ENCODE data around the gene CHD2. TPM values are rescaled to one million over a fixed set of nuclear protein-coding genes. Genes with fewer than 3 reads are reported as not detected.

The CHD2 gene
- total and polyA plus RNA-seq, 2 donors: 62.0 to 78.7 TPM

- Histone ChIP-seq H3K9me3 (ENCODE audit: control insufficient read depth in 2 of 2, insufficient read depth in 1 of 2, low read length in 1 of 2) (no peaks in the 10 kb centered on the region), H3K4me3 (ENCODE audit: low read length in 2 of 2) (peak overlapping the region; percentile 69 to 98), H3K36me3 (ENCODE audit: control insufficient read depth in 2 of 2, insufficient read depth in 2 of 2, low read length in 1 of 2) (peaks cover 0 to 23% of the 10 kb centered on the region in 2 donors), H3K27ac (ENCODE audit: low read depth in 1 of 2, low read length in 1 of 2) (peak overlapping the region; percentile 91 to 99), H3K4me1 (ENCODE audit: control insufficient read depth in 2 of 2, insufficient read depth in 2 of 2, low read length in 2 of 2) (peaks cover 28 to 37% of the 10 kb centered on the region in 2 donors), H3K27me3 (ENCODE audit: control insufficient read depth in 2 of 2, insufficient read depth in 1 of 2, low read length in 1 of 2) (no peaks in the 10 kb centered on the region)
- under 1% methylated on average over 53 of the region's 53 CpGs for WGBS
- peak in 4 of 9 donors; percentile 46 to 78 (median 56) for DNase-seq (ENCODE audit: low read depth in 6 of 9, low spot score in 9 of 9)
These were observed 16.8 kb upstream of the CHD2 start for GRCh38 chr15:92883163-92883875.

- Histone ChIP-seq H3K27ac (ENCODE audit: low read depth in 1 of 2, low read length in 1 of 2) (peak overlapping the region; percentile 91 to 99), H3K9me3 (ENCODE audit: control insufficient read depth in 2 of 2, insufficient read depth in 1 of 2, low read length in 1 of 2) (no peaks in the 10 kb centered on the region), H3K4me3 (ENCODE audit: low read length in 2 of 2) (peak overlapping the region; percentile 69 to 98), H3K27me3 (ENCODE audit: control insufficient read depth in 2 of 2, insufficient read depth in 1 of 2, low read length in 1 of 2) (no peaks in the 10 kb centered on the region), H3K36me3 (ENCODE audit: control insufficient read depth in 2 of 2, insufficient read depth in 2 of 2, low read length in 1 of 2) (peaks cover 0 to 27% of the 10 kb centered on the region in 2 donors), H3K4me1 (ENCODE audit: control insufficient read depth in 2 of 2, insufficient read depth in 2 of 2, low read length in 2 of 2) (peaks cover 22 to 31% of the 10 kb centered on the region in 2 donors)
- under 1% methylated on average over 12 of the region's 12 CpGs for WGBS
- DNase-seq (ENCODE audit: low read depth in 6 of 9, low spot score in 9 of 9): peak in 1 of 9 donors; percentile 40
These were observed 16.2 kb upstream of the CHD2 start for GRCh38 chr15:92883876-92884435.

- Histone ChIP-seq H3K4me3 (ENCODE audit: low read length in 2 of 2) (peak overlapping the region; percentile 69 to 98), H3K27me3 (ENCODE audit: control insufficient read depth in 2 of 2, insufficient read depth in 1 of 2, low read length in 1 of 2) (no peaks in the 10 kb centered on the region), H3K4me1 (ENCODE audit: control insufficient read depth in 2 of 2, insufficient read depth in 2 of 2, low read length in 2 of 2) (peaks cover 17 to 24% of the 10 kb centered on the region in 2 donors), H3K27ac (ENCODE audit: low read depth in 1 of 2, low read length in 1 of 2) (peak overlapping the region; percentile 6 to 91), H3K36me3 (ENCODE audit: control insufficient read depth in 2 of 2, insufficient read depth in 2 of 2, low read length in 1 of 2) (peaks cover 2 to 32% of the 10 kb centered on the region in 2 donors), H3K9me3 (ENCODE audit: control insufficient read depth in 2 of 2, insufficient read depth in 1 of 2, low read length in 1 of 2) (no peaks in the 10 kb centered on the region)
- peak in 4 of 9 donors; percentile 36 to 71 (median 43) for DNase-seq (ENCODE audit: low read depth in 6 of 9, low spot score in 9 of 9)
- 2% methylated on average over 6 of the region's 6 CpGs for WGBS
These were observed 15.5 kb upstream of the CHD2 start for GRCh38 chr15:92884436-92885223.

- H3K4me1 ChIP-seq (ENCODE audit: control insufficient read depth in 2 of 2, insufficient read depth in 2 of 2, low read length in 2 of 2): peaks cover 11 to 16% of the 10 kb centered on the region in 2 donors
- peak overlapping the region; percentile 69 to 98 for H3K4me3 ChIP-seq (ENCODE audit: low read length in 2 of 2)
- no peaks in the 10 kb centered on the region for H3K9me3 ChIP-seq (ENCODE audit: control insufficient read depth in 2 of 2, insufficient read depth in 1 of 2, low read length in 1 of 2)
- peak overlapping the region in 1 of 2 donors; percentile 91 for H3K27ac ChIP-seq (ENCODE audit: low read depth in 1 of 2, low read length in 1 of 2)
- 23% methylated on average over 3 of the region's 3 CpGs for WGBS
- peak in 1 of 9 donors; percentile 46 for DNase-seq (ENCODE audit: low read depth in 6 of 9, low spot score in 9 of 9)
- H3K27me3 ChIP-seq (ENCODE audit: control insufficient read depth in 2 of 2, insufficient read depth in 1 of 2, low read length in 1 of 2): no peaks in the 10 kb centered on the region
- peaks cover 3 to 38% of the 10 kb centered on the region in 2 donors for H3K36me3 ChIP-seq (ENCODE audit: control insufficient read depth in 2 of 2, insufficient read depth in 2 of 2, low read length in 1 of 2)
These were observed 14.7 kb upstream of the CHD2 start for GRCh38 chr15:92885224-92886041.

GRCh38 chr15:92886042-92886537, 14.0 kb upstream of the CHD2 start:
- Histone ChIP-seq H3K27me3 (ENCODE audit: control insufficient read depth in 2 of 2, insufficient read depth in 1 of 2, low read length in 1 of 2) (no peaks in the 10 kb centered on the region), H3K27ac (ENCODE audit: low read depth in 1 of 2, low read length in 1 of 2) (no peak overlapping the region), H3K36me3 (ENCODE audit: control insufficient read depth in 2 of 2, insufficient read depth in 2 of 2, low read length in 1 of 2) (peaks cover 8 to 45% of the 10 kb centered on the region in 2 donors), H3K9me3 (ENCODE audit: control insufficient read depth in 2 of 2, insufficient read depth in 1 of 2, low read length in 1 of 2) (no peaks in the 10 kb centered on the region), H3K4me1 (ENCODE audit: control insufficient read depth in 2 of 2, insufficient read depth in 2 of 2, low read length in 2 of 2) (peaks cover 5 to 10% of the 10 kb centered on the region in 2 donors), H3K4me3 (ENCODE audit: low read length in 2 of 2) (peak overlapping the region in 1 of 2 donors; percentile 69)
- 58% methylated on average over 2 of the region's 2 CpGs for WGBS
- DNase-seq (ENCODE audit: low read depth in 6 of 9, low spot score in 9 of 9): no peak

GRCh38 chr15:92886815-92887214, 13.3 kb upstream of the CHD2 start:
- Histone ChIP-seq H3K4me1 (ENCODE audit: control insufficient read depth in 2 of 2, insufficient read depth in 2 of 2, low read length in 2 of 2) (peaks cover 0 to 2% of the 10 kb centered on the region in 2 donors), H3K27ac (ENCODE audit: low read depth in 1 of 2, low read length in 1 of 2) (no peak overlapping the region), H3K4me3 (ENCODE audit: low read length in 2 of 2) (no peak overlapping the region), H3K27me3 (ENCODE audit: control insufficient read depth in 2 of 2, insufficient read depth in 1 of 2, low read length in 1 of 2) (no peaks in the 10 kb centered on the region), H3K9me3 (ENCODE audit: control insufficient read depth in 2 of 2, insufficient read depth in 1 of 2, low read length in 1 of 2) (no peaks in the 10 kb centered on the region), H3K36me3 (ENCODE audit: control insufficient read depth in 2 of 2, insufficient read depth in 2 of 2, low read length in 1 of 2) (peaks cover 8 to 52% of the 10 kb centered on the region in 2 donors)
- no peak for DNase-seq (ENCODE audit: low read depth in 6 of 9, low spot score in 9 of 9)
- 92% methylated on average over 8 of the region's 8 CpGs for WGBS

GRCh38 chr15:92887869-92888268, 12.3 kb upstream of the CHD2 start:
- no peak overlapping the region for H3K27ac ChIP-seq (ENCODE audit: low read depth in 1 of 2, low read length in 1 of 2)
- H3K27me3 ChIP-seq (ENCODE audit: control insufficient read depth in 2 of 2, insufficient read depth in 1 of 2, low read length in 1 of 2): no peaks in the 10 kb centered on the region
- no peaks in the 10 kb centered on the region for H3K9me3 ChIP-seq (ENCODE audit: control insufficient read depth in 2 of 2, insufficient read depth in 1 of 2, low read length in 1 of 2)
- H3K36me3 ChIP-seq (ENCODE audit: control insufficient read depth in 2 of 2, insufficient read depth in 2 of 2, low read length in 1 of 2): peaks cover 10 to 63% of the 10 kb centered on the region in 2 donors
- no peak overlapping the region for H3K4me3 ChIP-seq (ENCODE audit: low read length in 2 of 2)
- no peaks in the 10 kb centered on the region for H3K4me1 ChIP-seq (ENCODE audit: control insufficient read depth in 2 of 2, insufficient read depth in 2 of 2, low read length in 2 of 2)
- 88% methylated on average over 3 of the region's 3 CpGs for WGBS
- DNase-seq (ENCODE audit: low read depth in 6 of 9, low spot score in 9 of 9): no peak

- Histone ChIP-seq H3K27ac (ENCODE audit: low read depth in 1 of 2, low read length in 1 of 2) (no peak overlapping the region), H3K4me1 (ENCODE audit: control insufficient read depth in 2 of 2, insufficient read depth in 2 of 2, low read length in 2 of 2) (peaks cover under 1 to 3% of the 10 kb centered on the region in 2 donors), H3K9me3 (ENCODE audit: control insufficient read depth in 2 of 2, insufficient read depth in 1 of 2, low read length in 1 of 2) (no peaks in the 10 kb centered on the region), H3K4me3 (ENCODE audit: low read length in 2 of 2) (no peak overlapping the region), H3K27me3 (ENCODE audit: control insufficient read depth in 2 of 2, insufficient read depth in 1 of 2, low read length in 1 of 2) (no peaks in the 10 kb centered on the region), H3K36me3 (ENCODE audit: control insufficient read depth in 2 of 2, insufficient read depth in 2 of 2, low read length in 1 of 2) (peaks cover 17 to 80% of the 10 kb centered on the region in 2 donors)
- DNase-seq (ENCODE audit: low read depth in 6 of 9, low spot score in 9 of 9): no peak
- WGBS: 93% methylated on average over 5 of the region's 5 CpGs
These were observed 10.6 kb upstream of the CHD2 start for GRCh38 chr15:92889390-92890107.
